Keratinocyte (primary cell): Measurements from ENCODE around the gene MICOS13.

Experiments used
- CTCF ChIP-seq, 3 experiments: IDR thresholded peaks in 1 of 3; conservative IDR thresholded peaks in 1 of 3; optimal IDR thresholded peaks in 1 of 3; 2 replicates in 2 of 3; 3 replicates in 1 of 3; pipeline versions ENCODE3 to v1.5.1; 2011; ENCODE audit warnings: low read length in 3 of 3, mild to moderate bottlenecking in 3 of 3, moderate library complexity in 2 of 3, control low read depth in 1 of 3, inconsistent platforms in 1 of 3; ENCODE audit not compliant: insufficient read depth in 2 of 3; ENCODE audit errors: extremely low read depth in 1 of 3
- EZH2 ChIP-seq: IDR thresholded peaks from one replicate; pipeline ENCODE4 v1.6.1; 2012; ENCODE audit warnings: inconsistent platforms, mild to moderate bottlenecking, low read length, moderate library complexity

GRCh38 chr19:5678071-5678718 lies 2.1 kb downstream of the MICOS13 start:
- no peak for TF ChIP-seq CTCF (optimal IDR thresholded peaks at IDR 0.05 in 1 of 3, IDR thresholded peaks at IDR 0.05 in 1 of 3, conservative IDR thresholded peaks at IDR 0.05 in 1 of 3; ENCODE audit: extremely low read depth in 1 of 3, insufficient read depth in 2 of 3, low read length in 3 of 3)
- no peak for TF ChIP-seq EZH2
